Stimulated activated CD8-positive, alpha-beta memory T cell treated with anti-CD3 and anti-CD28 coated beads, Interleukin-4, amount 100 ng/mL, for 1 hour (primary cell): ENCODE data around the gene TICRR.
"Not testable (repeated sequence)": the region's sequence is repeated elsewhere in the genome, so short reads cannot be mapped to it uniquely, and the experiment has no call there.

Source experiments
- DNase-seq, 2 donors: peaks; one replicate each; pipeline ENCODE4 v3.0.0-alpha.2; 2020; ENCODE audit warnings: low read depth in 2 of 2, low spot score in 1 of 2

TICRR gene

GRCh38 chr15:89566181-89566580 is 9.1 kb upstream of the TICRR start:
- DNase-seq, result no peak

GRCh38 chr15:89566621-89567294 is 8.5 kb upstream of the TICRR start:
- DNase-seq, result no peak

- DNase-seq, result no peak
Measured at GRCh38 chr15:89569090-89569745, 6.1 kb upstream of the TICRR start.

- no peak for DNase-seq
Measured at GRCh38 chr15:89575656-89576416, 567 bp downstream of the TICRR start.

GRCh38 chr15:89576417-89576773 is 1.1 kb downstream of the TICRR start:
- no peak for DNase-seq

- no peak for DNase-seq
Measured at GRCh38 chr15:89577776-89578115, 2.5 kb downstream of the TICRR start.

GRCh38 chr15:89578146-89578545 is 2.9 kb downstream of the TICRR start:
- no peak for DNase-seq

- DNase-seq, result not testable (repeated sequence)
Measured at GRCh38 chr15:89580747-89581146, 5.5 kb downstream of the TICRR start.

GRCh38 chr15:89586651-89587050 is 11.4 kb downstream of the TICRR start:
- DNase-seq, result no peak

GRCh38 chr15:89587955-89588354 is 12.7 kb downstream of the TICRR start:
- DNase-seq, result no peak

GRCh38 chr15:89591834-89592233 is 16.6 kb downstream of the TICRR start:
- no peak for DNase-seq

- DNase-seq, result no peak
Measured at GRCh38 chr15:89593018-89593417, 17.7 kb downstream of the TICRR start.

GRCh38 chr15:89599021-89599420 is 23.8 kb downstream of the TICRR start:
- DNase-seq, result no peak

- no peak for DNase-seq
Measured at GRCh38 chr15:89611317-89611716, 36.0 kb downstream of the TICRR start.

- DNase-seq, result no peak
Measured at GRCh38 chr15:89613031-89613430, 37.8 kb downstream of the TICRR start.

GRCh38 chr15:89614164-89614563 is 38.9 kb downstream of the TICRR start:
- no peak for DNase-seq

- DNase-seq, result no peak
Measured at GRCh38 chr15:89615135-89615534, 39.9 kb downstream of the TICRR start.

GRCh38 chr15:89616228-89616627 is 41.0 kb downstream of the TICRR start:
- no peak for DNase-seq

GRCh38 chr15:89621547-89621946 is 46.3 kb downstream of the TICRR start:
- DNase-seq, result no peak

- no peak for DNase-seq
Measured at GRCh38 chr15:89623165-89623564, 47.9 kb downstream of the TICRR start.

GRCh38 chr15:89625716-89626115 is 50.4 kb downstream of the TICRR start:
- DNase-seq, result no peak

- DNase-seq, result no peak
Measured at GRCh38 chr15:89627256-89627970, 52.1 kb downstream of the TICRR start.
